C4-2B (cell line): ENCODE results near the gene RCC1.

Experiments
- ZFX ChIP-seq: fragments of 450-650 bp; IDR thresholded peaks from 2 replicates; pipeline ENCODE4 v1.6.1; 2017
- TF ChIP-seq, protein P1 (sequence below): fragments of 450-650 bp; conservative IDR thresholded peaks from 2 replicates; pipeline ENCODE4 v1.5.1; 2017; ENCODE audit warnings: mild to moderate bottlenecking

DNA sequence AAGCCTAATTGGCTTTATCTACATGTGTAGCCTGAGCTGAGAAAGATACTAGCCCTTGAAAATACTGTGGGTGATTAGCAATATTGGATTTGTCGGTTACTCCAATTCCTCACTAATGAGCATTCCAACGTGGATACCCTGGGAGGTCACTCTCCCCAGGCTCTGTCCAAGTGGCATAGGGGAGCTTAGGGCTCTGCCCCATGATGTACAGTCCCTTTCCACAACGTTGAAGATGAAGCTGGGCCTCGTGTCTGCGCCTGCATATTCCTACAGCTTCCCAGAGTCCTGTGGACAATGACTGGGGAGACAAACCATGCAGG, 2.6 kb downstream of the RCC1 start:
- TF ChIP-seq, protein P1, sequence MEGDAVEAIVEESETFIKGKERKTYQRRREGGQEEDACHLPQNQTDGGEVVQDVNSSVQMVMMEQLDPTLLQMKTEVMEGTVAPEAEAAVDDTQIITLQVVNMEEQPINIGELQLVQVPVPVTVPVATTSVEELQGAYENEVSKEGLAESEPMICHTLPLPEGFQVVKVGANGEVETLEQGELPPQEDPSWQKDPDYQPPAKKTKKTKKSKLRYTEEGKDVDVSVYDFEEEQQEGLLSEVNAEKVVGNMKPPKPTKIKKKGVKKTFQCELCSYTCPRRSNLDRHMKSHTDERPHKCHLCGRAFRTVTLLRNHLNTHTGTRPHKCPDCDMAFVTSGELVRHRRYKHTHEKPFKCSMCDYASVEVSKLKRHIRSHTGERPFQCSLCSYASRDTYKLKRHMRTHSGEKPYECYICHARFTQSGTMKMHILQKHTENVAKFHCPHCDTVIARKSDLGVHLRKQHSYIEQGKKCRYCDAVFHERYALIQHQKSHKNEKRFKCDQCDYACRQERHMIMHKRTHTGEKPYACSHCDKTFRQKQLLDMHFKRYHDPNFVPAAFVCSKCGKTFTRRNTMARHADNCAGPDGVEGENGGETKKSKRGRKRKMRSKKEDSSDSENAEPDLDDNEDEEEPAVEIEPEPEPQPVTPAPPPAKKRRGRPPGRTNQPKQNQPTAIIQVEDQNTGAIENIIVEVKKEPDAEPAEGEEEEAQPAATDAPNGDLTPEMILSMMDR = no peak
- no peak for TF ChIP-seq ZFX
